Neural cell (in vitro differentiated cells): ENCODE data around the gene RERE. TPM values are rescaled to one million over a fixed set of nuclear protein-coding genes. Genes with fewer than 3 reads are reported as not detected.

Source experiments
- H2AFZ ChIP-seq: fragments of 200-600, 300-800 bp; sonication (generic), shearing (Covaris generic); 2 replicates; pipeline ENCODE4 v1.6.0; 2014; ENCODE audit warnings: low read depth, mild to moderate bottlenecking, antibody characterized with exemption, low read length, moderate library complexity
- H3F3A ChIP-seq: fragments of 200-600 bp; shearing (Covaris generic); 2 replicates; pipeline ENCODE4 v1.6.1; 2016; ENCODE audit warnings: mild to moderate bottlenecking, moderate library complexity, mixed read lengths, antibody characterized with exemption, low read length; ENCODE audit not compliant: insufficient read depth, poor library complexity, severe bottlenecking
- H3K27ac ChIP-seq: fragments of 200-600, 300-800 bp; sonication (generic), shearing (Covaris generic); 2 replicates; pipeline ENCODE4 v1.5.1; 2014; ENCODE audit warnings: mild to moderate bottlenecking, low read length, moderate library complexity
- H3K27me3 ChIP-seq: fragments of 300-800, 200-600 bp; sonication (generic), shearing (Covaris generic); 2 replicates; pipeline ENCODE4 v1.6.0; 2014; ENCODE audit warnings: mild to moderate bottlenecking, low read depth, low read length, moderate library complexity; ENCODE audit not compliant: insufficient read depth
- H3K36me3 ChIP-seq: fragments of 300-800, 200-600 bp; sonication (generic), shearing (Covaris generic); 2 replicates; pipeline ENCODE4 v1.5.1; 2014; ENCODE audit warnings: mild to moderate bottlenecking, antibody characterized with exemption, low read length, moderate library complexity; ENCODE audit not compliant: insufficient read depth
- H3K4me2 ChIP-seq: fragments of 300-800, 200-600 bp; sonication (generic), shearing (Covaris generic); 2 replicates; pipeline ENCODE4 v1.6.0; 2014; ENCODE audit warnings: mild to moderate bottlenecking, low read length
- H3K4me3 ChIP-seq: fragments of 300-800, 200-600 bp; sonication (generic), shearing (Covaris generic); 2 replicates; pipeline ENCODE4 v1.5.1; 2014; ENCODE audit warnings: mild to moderate bottlenecking, low read length, moderate library complexity
- H3K79me2 ChIP-seq: fragments of 200-600 bp; shearing (Covaris generic); replicated peaks from 2 replicates; pipeline ENCODE4 v1.6.0; 2014; ENCODE audit warnings: mild to moderate bottlenecking, low read length, moderate library complexity; ENCODE audit not compliant: insufficient read depth
- H3K9ac ChIP-seq: fragments of 300-800, 200-600 bp; sonication (generic), shearing (Covaris generic); 2 replicates; pipeline ENCODE4 v1.6.1; 2016; ENCODE audit warnings: mild to moderate bottlenecking, low read length, mixed read lengths
- H3K9me2 ChIP-seq: fragments of 200-600 bp; shearing (Covaris generic); 2 replicates; pipeline ENCODE4 v1.6.1; 2016; ENCODE audit warnings: mild to moderate bottlenecking, low read length, mixed read lengths; ENCODE audit not compliant: insufficient read depth
- H3K9me3 ChIP-seq: fragments of 200-600, 300-800 bp; sonication (generic), shearing (Covaris generic); 2 replicates; pipeline ENCODE4 v1.6.1; 2016; ENCODE audit warnings: mild to moderate bottlenecking, mixed run types, low read length, moderate library complexity, mixed read lengths
- H4K20me1 ChIP-seq: fragments of 200-600 bp; shearing (Covaris generic); 2 replicates; pipeline ENCODE4 v1.6.1; 2016; ENCODE audit warnings: mild to moderate bottlenecking, mixed run types; ENCODE audit not compliant: insufficient read depth
- CTCF ChIP-seq: fragments of 450-650 bp; IDR thresholded peaks from 2 replicates; pipeline ENCODE4 v1.5.1; 2014; ENCODE audit warnings: antibody characterized with exemption, mild to moderate bottlenecking, moderate library complexity; ENCODE audit not compliant: poor library complexity, severe bottlenecking
- EP300 ChIP-seq: fragments of 450-650 bp; conservative IDR thresholded peaks from 2 replicates; pipeline ENCODE4 v1.6.1; 2014; ENCODE audit warnings: antibody characterized with exemption, mild to moderate bottlenecking, moderate library complexity; ENCODE audit not compliant: poor library complexity, severe bottlenecking
- EZH2 ChIP-seq: fragments of 200-600, 300-800 bp; shearing (Covaris generic), sonication (generic); IDR thresholded peaks from 2 replicates; pipeline ENCODE4 v1.6.1; 2014; ENCODE audit warnings: antibody characterized with exemption, low read length, borderline replicate concordance, mild to moderate bottlenecking; ENCODE audit not compliant: insufficient read depth, poor library complexity, severe bottlenecking
- MXI1 ChIP-seq: fragments of 450-650 bp; conservative IDR thresholded peaks from 2 replicates; pipeline ENCODE4 v1.6.1; 2014; ENCODE audit warnings: antibody characterized with exemption, mild to moderate bottlenecking; ENCODE audit not compliant: poor library complexity, severe bottlenecking
- POLR2AphosphoS5 ChIP-seq: IDR thresholded peaks from 2 replicates; pipeline ENCODE4 v1.6.1; 2012
- RAD21 ChIP-seq: fragments of 450-650 bp; conservative IDR thresholded peaks from 2 replicates; pipeline ENCODE4 v1.6.1; 2014; ENCODE audit warnings: antibody characterized with exemption, mild to moderate bottlenecking, moderate library complexity
- REST ChIP-seq: IDR thresholded peaks from 2 replicates; pipeline ENCODE4 v1.6.1; 2012; ENCODE audit warnings: borderline replicate concordance
- SMC3 ChIP-seq: fragments of 450-650 bp; conservative IDR thresholded peaks from 2 replicates; pipeline ENCODE4 v1.6.1; 2014; ENCODE audit warnings: antibody characterized with exemption, mild to moderate bottlenecking, moderate library complexity; ENCODE audit not compliant: poor library complexity
- TAF1 ChIP-seq: IDR thresholded peaks from 2 replicates; pipeline ENCODE4 v1.6.1; 2012; ENCODE audit warnings: low read depth
- polyA plus RNA-seq: library from polyadenylated mRNA; depleted of rRNA; stranded (reverse); fragments of >200 nt; gene quantifications from 2 replicates; pipeline ENCODE4 v1.2.3, GENCODE V29; 2014

Gene RERE
- polyA plus RNA-seq, 1 donor from 2014 or later = 21.0 TPM

GRCh38 chr1:8378178-8378577, 439.3 kb downstream of the RERE start:
- Histone ChIP-seq H3K9me2 (no peaks in the 10 kb centered on the region), H3K9ac (no peak overlapping the region), H2AFZ (no peak overlapping the region), H3K9me3 (no peaks in the 10 kb centered on the region), H3K4me3 (no peak overlapping the region), H4K20me1 (no peaks in the 10 kb centered on the region), H3K36me3 (no peaks in the 10 kb centered on the region), H3K4me2 (no peak overlapping the region), H3K79me2 (peaks cover 16% of the 10 kb centered on the region), H3K27ac (no peak overlapping the region), H3K27me3 (no peaks in the 10 kb centered on the region), H3F3A (no peaks in the 10 kb centered on the region)
- no peak for TF ChIP-seq POLR2AphosphoS5
- no peak for TF ChIP-seq EP300
- TF ChIP-seq CTCF = no peak
- no peak for TF ChIP-seq RAD21
- no peak for TF ChIP-seq SMC3
- TF ChIP-seq EZH2 = no peak
- no peak for TF ChIP-seq MXI1

GRCh38 chr1:8377271-8377981, 440.0 kb downstream of the RERE start:
- H3K27me3 ChIP-seq = no peaks in the 10 kb centered on the region
- H3K9me3 ChIP-seq = no peaks in the 10 kb centered on the region
- no peaks in the 10 kb centered on the region for H3K9me2 ChIP-seq
- H3K79me2 ChIP-seq = peaks cover 16% of the 10 kb centered on the region
- no peaks in the 10 kb centered on the region for H4K20me1 ChIP-seq
- H3F3A ChIP-seq = no peaks in the 10 kb centered on the region
- no peak overlapping the region for H3K27ac ChIP-seq
- H3K4me3 ChIP-seq = peak overlapping the region; percentile 12
- H3K9ac ChIP-seq = no peak overlapping the region
- TF ChIP-seq CTCF = no peak
- TF ChIP-seq REST = no peak
- TF ChIP-seq SMC3 = no peak
- no peak for TF ChIP-seq TAF1
- no peak for TF ChIP-seq POLR2AphosphoS5
- no peak for TF ChIP-seq EZH2
- no peak for TF ChIP-seq RAD21
- TF ChIP-seq EP300 = no peak
- no peak for TF ChIP-seq MXI1
- H3K36me3 ChIP-seq = no peaks in the 10 kb centered on the region
- no peak overlapping the region for H2AFZ ChIP-seq
- H3K4me2 ChIP-seq = no peak overlapping the region
